Measurements from ENCODE around the gene NYNRIN. TPM values are rescaled to one million over a fixed set of nuclear protein-coding genes. Genes with fewer than 3 reads are reported as not detected.

The NYNRIN gene
- total RNA-seq, 1 donor from 2014 or later: 35.1 TPM

GRCh38 chr14:24456980-24457379 is 58.2 kb downstream of the NYNRIN start:
- DNase-seq: no peak

- no peak for DNase-seq
These were observed 59.9 kb downstream of the NYNRIN start for GRCh38 chr14:24458736-24459135.

DNA sequence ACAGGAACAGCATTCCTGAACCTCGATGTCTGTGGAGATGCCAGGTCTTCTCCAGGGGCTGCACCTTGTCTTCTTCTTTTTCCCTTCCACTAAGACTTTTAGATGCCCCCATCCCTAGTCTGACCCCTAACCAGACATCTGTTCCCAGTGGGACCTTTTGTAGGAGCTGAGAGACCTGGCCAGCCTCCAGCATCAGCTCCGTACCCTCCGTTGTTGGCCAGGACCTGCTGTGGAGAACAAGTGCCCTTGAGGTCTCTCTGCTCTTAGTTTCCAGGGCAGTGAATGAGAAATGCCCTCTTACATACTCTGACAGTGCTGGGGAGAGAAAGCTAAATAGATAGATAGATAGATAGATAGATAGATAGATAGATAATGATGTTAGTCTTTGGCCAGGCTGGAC is 60.5 kb downstream of the NYNRIN start:
- no peak for DNase-seq

DNA sequence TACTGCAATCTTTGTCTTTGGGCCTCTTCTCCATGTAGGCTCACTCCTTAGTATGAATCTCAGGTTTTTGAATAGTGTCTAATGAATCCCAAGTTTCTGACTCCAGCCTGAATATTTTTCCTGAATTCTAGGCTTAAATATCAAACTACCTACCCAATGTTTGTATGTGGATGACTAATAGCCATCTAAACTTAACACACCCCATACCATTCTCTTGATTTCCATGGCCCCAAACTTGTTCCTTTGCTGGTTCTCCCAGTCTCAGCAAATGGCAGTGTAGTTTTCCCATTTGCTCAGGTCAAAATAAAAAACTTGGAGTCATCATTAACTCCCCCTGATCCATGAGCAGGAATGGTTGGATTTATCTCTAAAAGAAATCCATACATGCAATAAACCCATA is 62.5 kb downstream of the NYNRIN start:
- DNase-seq: no peak

DNA sequence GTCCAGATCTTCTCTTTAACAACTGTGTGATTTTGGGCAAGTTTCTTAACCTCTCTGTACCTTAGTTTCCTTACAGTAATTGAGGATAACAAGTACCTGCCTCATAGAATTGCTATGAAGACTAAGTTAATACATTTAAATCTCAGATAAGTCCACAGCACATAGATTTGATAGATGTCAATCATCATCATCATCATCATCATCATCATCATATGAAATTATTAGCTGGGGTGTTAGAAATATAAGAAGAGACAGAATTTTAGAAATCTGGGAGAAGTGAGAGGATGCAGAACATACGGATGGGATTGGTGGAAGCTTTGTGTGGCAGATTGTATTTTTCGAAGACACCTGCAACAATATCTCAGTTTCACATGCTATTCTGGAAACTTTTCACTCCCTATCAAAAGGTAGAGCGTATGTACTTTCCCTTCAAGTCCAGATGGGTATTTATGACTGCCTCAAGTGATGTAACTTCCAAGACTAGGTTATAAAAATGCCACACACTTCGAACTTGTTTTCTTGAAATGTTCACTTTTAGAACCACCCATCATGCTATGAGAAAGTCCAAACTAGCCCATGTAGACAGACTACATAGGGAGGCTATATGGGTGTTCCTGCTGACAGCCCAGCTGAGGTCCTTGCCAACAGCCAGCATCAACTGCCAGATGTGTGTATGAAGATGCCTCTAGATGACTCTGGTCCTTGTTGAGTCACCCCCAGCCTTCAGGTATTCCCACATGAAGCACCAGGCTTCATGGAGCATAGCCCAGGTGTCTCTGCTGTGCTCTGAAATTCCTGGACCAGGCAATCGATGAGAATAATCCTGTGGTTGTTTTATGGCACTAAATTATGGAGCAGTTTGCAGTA is 64.4 kb downstream of the NYNRIN start:
- DNase-seq: no peak

GRCh38 chr14:24463884-24464785 is 65.3 kb downstream of the NYNRIN start:
- no peak for DNase-seq

GRCh38 chr14:24465368-24465767 is 66.6 kb downstream of the NYNRIN start:
- DNase-seq: no peak

GRCh38 chr14:24465805-24466204 is 67.0 kb downstream of the NYNRIN start:
- DNase-seq: no peak

Small RNAs within 50 kb of the gene (small RNA-seq; reads per million reads assigned to genes)
- gene RF00026 (ENCODE audit: low replicate concordance): not detected

Other genes with a start within 250 kb of the NYNRIN start
- 34.6 TPM for gene IRF9, start 237.7 kb upstream of the NYNRIN start, total RNA-seq
- gene REC8, start 226.9 kb upstream of the NYNRIN start, total RNA-seq: 8.6 TPM
- gene IPO4, start 210.2 kb upstream of the NYNRIN start, total RNA-seq: 30.8 TPM
- gene TM9SF1, start 203.6 kb upstream of the NYNRIN start, total RNA-seq: 52.9 TPM
- gene TSSK4, start 193.3 kb upstream of the NYNRIN start, total RNA-seq: not detected
- gene CHMP4A, start 185.5 kb upstream of the NYNRIN start, total RNA-seq: 47.6 TPM
- 12.9 TPM for gene MDP1, start 182.9 kb upstream of the NYNRIN start, total RNA-seq
- 77.0 TPM for gene NEDD8, start 166.6 kb upstream of the NYNRIN start, total RNA-seq
- 102 TPM for gene GMPR2, start 166.1 kb upstream of the NYNRIN start, total RNA-seq
- 33.8 TPM for gene TINF2, start 156.4 kb upstream of the NYNRIN start, total RNA-seq
- 29.0 TPM for gene TGM1, start 135.8 kb upstream of the NYNRIN start, total RNA-seq
- 16.5 TPM for gene RABGGTA, start 127.4 kb upstream of the NYNRIN start, total RNA-seq
- gene DHRS1, start 99.2 kb upstream of the NYNRIN start, total RNA-seq: 13.0 TPM
- gene NOP9, start 99.2 kb upstream of the NYNRIN start, total RNA-seq: 24.5 TPM
- 14.6 TPM for gene CIDEB, start 91.0 kb upstream of the NYNRIN start, total RNA-seq
- gene LTB4R2, start 88.9 kb upstream of the NYNRIN start, total RNA-seq: 19.3 TPM
- 8.8 TPM for gene LTB4R, start 87.5 kb upstream of the NYNRIN start, total RNA-seq
- 16.7 TPM for gene ADCY4, start 63.9 kb upstream of the NYNRIN start, total RNA-seq
- gene RIPK3, start 59.0 kb upstream of the NYNRIN start, total RNA-seq: 5.5 TPM
- gene NFATC4, start 30.8 kb upstream of the NYNRIN start, total RNA-seq: 56.6 TPM
- 1.3 TPM for gene CBLN3, start 30.7 kb downstream of the NYNRIN start, total RNA-seq
- 56.6 TPM for gene KHNYN, start 31.0 kb downstream of the NYNRIN start, total RNA-seq
- 20.5 TPM for gene SDR39U1, start 43.8 kb downstream of the NYNRIN start, total RNA-seq
- not detected for gene CMA1, start 109.3 kb downstream of the NYNRIN start, total RNA-seq
- gene CTSG, start 177.2 kb downstream of the NYNRIN start, total RNA-seq: 4.3 TPM
- gene GZMH, start 210.7 kb downstream of the NYNRIN start, total RNA-seq: not detected
- 0.41 TPM for gene GZMB, start 235.2 kb downstream of the NYNRIN start, total RNA-seq

All from tongue (tissue), 3 donors.